Hepatocyte (in vitro differentiated cells): ENCODE measurements around the gene TBC1D20.

Experiments
- CTCF ChIP-seq: fragments of 200-600 bp; sonication (generic); IDR thresholded peaks from 2 replicates; pipeline ENCODE4 v1.5.1; 2016; ENCODE audit warnings: antibody characterized with exemption, mild to moderate bottlenecking; ENCODE audit not compliant: poor library complexity
- EZH2 ChIP-seq: fragments of 200-600 bp; sonication (generic); IDR thresholded peaks from 2 replicates; pipeline ENCODE4 v1.6.1; 2016; ENCODE audit warnings: antibody characterized with exemption, mild to moderate bottlenecking, borderline replicate concordance

- TF ChIP-seq CTCF: no peak
- TF ChIP-seq EZH2: no peak
Observed at GRCh38 chr20:400454-401275, 61.7 kb downstream of the TBC1D20 start.
